GM19240 (cell line): ENCODE results near the gene SLC4A5.

ENCODE experiments used
- DNase-seq: peaks from one replicate; pipeline ENCODE4 v3.0.0; 2011; ENCODE audit warnings: low spot score; ENCODE audit not compliant: insufficient read length

The SLC4A5 gene, protein sequence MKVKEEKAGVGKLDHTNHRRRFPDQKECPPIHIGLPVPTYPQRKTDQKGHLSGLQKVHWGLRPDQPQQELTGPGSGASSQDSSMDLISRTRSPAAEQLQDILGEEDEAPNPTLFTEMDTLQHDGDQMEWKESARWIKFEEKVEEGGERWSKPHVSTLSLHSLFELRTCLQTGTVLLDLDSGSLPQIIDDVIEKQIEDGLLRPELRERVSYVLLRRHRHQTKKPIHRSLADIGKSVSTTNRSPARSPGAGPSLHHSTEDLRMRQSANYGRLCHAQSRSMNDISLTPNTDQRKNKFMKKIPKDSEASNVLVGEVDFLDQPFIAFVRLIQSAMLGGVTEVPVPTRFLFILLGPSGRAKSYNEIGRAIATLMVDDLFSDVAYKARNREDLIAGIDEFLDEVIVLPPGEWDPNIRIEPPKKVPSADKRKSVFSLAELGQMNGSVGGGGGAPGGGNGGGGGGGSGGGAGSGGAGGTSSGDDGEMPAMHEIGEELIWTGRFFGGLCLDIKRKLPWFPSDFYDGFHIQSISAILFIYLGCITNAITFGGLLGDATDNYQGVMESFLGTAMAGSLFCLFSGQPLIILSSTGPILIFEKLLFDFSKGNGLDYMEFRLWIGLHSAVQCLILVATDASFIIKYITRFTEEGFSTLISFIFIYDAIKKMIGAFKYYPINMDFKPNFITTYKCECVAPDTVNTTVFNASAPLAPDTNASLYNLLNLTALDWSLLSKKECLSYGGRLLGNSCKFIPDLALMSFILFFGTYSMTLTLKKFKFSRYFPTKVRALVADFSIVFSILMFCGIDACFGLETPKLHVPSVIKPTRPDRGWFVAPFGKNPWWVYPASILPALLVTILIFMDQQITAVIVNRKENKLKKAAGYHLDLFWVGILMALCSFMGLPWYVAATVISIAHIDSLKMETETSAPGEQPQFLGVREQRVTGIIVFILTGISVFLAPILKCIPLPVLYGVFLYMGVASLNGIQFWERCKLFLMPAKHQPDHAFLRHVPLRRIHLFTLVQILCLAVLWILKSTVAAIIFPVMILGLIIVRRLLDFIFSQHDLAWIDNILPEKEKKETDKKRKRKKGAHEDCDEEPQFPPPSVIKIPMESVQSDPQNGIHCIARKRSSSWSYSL

DNA sequence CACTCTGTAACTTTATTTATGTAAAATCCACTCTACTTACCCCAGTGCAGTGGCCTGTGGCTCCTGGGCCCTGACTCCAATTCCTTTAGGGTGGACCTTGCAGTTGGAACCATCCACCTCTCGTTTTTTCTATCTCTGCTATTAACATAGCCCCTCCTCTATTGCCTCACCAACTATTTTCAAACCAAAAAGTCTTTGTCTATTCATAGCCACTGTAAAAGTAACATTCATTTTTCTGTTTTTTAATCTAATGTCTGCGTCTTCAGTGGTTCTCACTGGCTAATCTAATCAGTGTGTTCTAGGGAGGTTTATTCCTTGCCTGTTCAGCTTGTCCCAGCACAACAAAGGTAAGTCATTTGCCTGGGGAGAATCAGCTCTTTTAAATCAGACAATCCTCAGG lies at the start of gene SLC4A5:
Gene SLC4A5, minus strand, starts transcription at position 101 of the 400 bp plus-strand sequence. CDS start 28,393 bp downstream, outside the sequence.
- no peak for DNase-seq

DNA sequence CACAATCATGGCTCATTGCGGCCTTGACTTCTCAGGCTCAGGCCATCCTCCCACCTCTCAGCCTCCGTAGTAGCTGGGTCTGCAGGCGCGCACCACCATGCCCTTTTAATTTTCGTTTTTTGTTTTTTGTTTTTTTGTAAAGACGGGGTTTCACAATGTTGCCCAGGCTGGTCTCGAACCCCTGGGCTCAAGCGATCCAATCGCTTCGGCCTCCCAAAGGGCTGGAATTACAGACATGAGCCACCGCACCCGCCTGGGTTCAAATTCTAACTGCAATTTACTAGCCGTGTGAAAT lies 49.2 kb upstream of the SLC4A5 start:
- DNase-seq = no peak

DNA sequence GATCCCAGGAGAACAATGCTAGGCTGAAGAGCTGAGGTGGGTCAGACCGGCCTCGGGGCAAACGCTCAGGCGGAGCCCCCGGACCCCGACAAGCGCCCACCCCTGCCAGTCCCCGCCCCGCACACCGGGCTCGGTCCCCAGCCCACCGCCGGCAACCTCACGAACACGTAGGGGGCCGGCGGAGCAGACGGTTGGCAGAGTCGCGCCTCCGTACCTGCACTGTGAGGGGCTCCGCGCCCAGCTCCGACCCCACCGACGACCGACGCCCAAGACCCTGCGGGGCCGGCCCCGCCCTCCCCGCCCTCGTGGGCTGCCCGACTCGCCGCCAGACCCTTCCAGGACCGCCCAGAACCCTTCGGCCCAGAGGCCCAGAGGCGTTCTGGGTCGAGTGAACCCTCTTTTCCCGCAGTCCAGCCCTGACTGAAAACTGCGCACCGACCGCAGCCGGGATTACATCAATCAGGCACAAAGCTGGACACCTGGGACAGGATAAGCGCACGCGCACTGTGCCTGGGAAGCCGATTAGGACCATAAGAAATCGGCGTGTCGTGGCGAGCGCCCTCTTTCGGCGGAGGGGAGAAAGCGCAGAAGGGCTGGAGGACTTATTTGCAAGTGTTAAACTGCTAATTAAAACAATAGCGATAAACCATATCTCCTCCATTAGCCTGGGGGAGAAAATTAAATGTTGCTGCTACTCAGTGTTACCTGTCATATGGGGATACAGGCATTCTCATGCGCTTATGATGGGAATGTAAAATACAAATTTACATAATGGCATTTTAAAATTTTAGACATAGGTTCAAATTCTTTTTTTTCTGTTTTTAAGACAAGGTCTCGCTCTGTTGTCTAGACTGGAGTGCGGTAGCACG lies 48.6 kb upstream of the SLC4A5 start:
- DNase-seq = peak; percentile 69

DNA sequence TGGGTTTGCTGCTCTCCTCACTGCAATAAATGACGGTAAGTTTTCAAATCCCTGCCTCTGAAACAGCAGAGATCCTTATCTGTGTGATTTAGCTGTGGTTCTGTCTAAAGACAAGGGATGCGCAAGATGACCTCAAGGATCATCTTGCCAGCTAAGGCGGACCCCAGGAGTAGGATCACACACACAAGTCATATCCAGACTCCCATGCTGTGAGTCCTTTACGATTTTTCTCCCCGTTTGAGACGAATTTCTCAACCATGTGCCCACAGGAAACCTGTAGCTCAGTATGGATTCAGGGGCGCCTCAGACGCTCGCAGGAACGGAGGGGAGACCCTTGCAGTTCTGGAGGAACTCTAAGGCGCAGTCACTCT lies 48.0 kb upstream of the SLC4A5 start:
- no peak for DNase-seq

DNA sequence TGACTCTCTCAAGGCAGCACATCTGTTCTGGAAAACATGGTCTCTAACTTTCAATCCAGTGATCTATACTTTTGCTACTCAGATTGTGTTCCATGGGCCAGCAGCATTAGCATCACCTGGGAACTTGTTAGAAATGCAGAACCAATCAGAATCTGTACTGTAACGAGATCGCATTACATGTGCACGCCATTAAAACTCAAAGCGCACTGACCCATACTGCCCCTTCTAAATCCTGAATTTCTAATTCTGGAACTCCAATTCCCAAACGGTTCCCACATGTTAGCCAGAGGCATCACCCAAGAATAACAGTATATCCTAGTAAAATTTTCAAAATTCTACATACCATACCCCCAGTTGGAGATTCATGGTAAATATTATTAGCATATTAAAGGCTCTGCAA lies 47.4 kb upstream of the SLC4A5 start:
- no peak for DNase-seq

DNA sequence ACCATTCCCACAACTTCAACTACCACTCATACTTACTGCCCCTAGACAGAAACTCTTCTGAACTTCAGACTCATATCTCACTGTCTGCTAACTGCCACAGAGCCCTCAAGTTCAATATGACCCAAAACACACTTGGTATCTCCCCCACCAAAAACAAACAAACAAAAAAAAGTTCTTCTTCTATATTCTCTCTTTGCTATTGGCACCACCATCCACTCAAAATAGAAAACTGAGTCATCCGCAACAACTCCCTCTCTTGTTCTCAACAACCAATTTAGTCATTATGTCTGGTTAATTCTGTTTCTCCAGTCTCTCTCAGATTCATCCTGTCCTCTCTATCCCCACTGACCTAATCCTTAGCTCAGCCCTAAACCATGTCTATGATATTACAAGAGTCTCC lies 44.1 kb upstream of the SLC4A5 start:
- DNase-seq = no peak

DNA sequence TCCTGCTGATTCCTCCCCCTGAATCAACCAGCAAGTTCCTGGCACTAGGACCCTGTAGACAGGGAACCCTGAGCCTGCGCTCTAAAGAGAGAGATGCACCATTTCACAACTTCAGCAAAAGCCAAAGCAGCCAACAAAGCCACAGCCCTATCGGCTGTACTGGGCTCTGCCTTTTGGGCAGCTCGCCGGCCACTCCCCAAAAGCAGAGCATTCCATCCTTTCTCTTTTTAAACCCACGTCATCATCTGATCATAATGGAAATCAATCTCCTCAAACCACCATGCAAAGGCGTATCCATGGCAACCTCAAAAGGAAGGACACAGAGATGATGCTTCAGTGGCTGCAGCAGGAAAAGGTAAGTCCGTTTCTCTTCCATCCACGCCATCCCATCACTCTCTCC lies 42.2 kb upstream of the SLC4A5 start:
- no peak for DNase-seq

DNA sequence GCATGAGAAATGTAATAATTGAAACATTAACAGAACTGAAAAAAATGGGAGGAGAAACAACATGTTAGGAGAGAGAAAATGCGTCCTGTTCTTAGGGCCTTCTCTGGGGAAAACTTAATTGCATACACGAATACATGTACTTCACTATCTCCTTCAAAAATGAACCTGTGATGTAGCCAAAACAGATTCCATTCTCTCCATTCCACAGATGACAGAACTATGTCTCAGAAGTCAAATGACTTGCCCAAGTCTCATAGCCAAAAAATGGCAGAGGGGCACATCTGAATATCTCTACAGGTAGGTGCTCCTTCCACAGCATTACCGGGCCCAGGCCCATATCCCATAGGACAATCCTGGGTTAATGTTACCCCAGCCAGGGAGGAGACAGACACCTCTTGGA lies 40.8 kb upstream of the SLC4A5 start:
- DNase-seq = no peak

DNA sequence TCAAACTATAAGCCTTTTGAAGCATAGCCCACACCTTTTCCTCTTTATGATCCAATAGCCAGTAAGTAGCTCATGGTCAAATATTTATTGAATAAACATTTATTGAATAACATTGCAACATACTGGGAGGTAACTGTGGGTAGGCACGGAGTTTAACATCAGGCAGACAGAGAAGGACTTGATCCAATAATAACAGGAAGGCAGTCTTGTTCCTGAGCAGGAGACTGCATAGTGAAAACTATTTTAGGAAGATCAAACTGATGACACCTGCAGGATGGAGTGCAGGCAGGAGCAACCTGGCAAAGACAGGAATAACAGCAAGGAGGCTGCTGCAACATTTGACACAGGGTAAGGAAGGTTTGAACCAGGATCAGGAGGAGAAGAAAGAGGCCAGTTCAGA lies 40.0 kb upstream of the SLC4A5 start:
- DNase-seq = no peak

DNA sequence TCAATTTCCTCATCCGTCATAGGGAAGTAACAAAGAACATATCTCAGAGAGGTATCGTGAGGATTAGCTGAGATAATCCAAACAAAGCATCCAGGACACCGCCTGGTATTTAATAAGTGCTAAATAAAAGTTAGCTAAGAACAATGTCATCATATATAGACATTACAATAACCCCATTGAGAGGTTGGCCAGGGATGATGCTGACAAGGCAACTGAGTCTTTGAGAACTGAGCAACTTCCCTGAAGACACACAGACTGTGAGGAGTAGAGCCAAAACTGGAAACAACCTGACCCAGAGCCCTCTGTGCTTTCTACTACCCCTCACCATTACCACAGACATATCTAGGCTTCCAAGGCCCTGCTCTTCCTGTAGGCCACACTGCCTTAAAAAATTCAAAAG lies 38.5 kb upstream of the SLC4A5 start:
- DNase-seq = no peak

DNA sequence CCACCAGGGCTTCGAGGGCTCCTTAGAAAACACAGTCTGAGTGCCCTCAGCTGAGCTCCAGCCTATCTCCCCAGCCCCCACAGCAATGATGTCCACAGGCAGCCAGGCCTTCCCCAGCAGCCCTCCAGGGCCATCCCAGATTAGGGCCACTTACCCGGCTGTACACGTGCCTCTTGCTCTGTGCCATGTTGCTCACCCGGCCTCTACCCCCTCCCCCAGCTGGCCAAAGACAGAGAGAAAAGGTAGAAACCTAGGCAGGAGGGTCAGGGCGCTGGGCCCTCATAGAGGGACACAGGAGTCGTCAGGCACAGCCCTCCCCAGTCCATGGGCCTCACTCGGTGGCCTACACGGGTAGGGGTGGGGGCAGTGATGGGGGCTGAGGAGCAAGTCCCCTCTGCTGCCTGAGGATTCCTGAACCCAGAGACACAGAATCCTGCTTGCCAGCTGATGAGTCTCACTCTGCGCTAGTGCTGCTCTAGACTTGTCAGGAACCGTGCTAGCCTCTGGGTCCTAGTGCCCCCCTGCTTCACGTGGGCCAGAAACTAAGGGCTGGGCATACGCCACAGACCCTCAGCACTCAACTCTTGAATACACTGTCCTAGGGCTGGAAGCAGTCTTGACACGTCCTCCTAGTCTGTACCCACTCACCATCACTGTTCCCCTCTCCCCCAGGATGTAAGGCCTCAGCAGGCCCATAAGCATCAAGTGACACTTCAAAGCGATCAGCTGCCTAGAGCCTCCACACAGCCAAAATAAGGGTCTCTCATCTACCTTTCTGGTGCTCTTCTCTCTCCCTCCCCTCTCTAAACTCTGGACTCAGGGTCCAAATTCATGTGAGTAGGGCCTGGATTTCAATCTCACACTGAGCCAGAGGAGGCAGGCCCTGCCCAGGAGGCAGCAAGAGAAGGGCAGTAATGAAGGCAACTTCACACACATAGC lies 36.9 kb upstream of the SLC4A5 start, which contains the start of gene DCTN1:
Gene DCTN1, minus strand, starts transcription at position 461 of the 939 bp plus-strand sequence. Its CDS starts 274 bp downstream, at position 187.
- peak; percentile 53 for DNase-seq

DNA sequence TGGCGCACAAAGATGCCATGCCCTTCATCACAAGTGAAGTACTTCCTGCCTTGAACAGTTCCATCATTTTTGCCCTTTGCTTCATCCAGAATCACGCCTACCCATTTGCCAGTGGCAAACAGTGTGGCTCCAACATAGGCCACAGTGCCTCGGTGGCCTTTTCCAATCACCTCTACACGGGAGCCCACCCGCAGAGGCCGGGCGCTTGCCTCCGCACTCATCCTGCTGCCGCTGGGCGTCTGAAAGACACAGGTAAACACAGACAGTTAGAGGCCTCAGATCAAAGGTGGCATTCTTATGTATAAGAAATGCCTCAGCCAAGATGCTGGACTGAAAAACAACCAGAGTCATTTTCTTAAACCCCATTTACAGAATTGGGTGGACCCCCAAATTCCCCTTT lies 34.8 kb upstream of the SLC4A5 start:
- no peak for DNase-seq

DNA sequence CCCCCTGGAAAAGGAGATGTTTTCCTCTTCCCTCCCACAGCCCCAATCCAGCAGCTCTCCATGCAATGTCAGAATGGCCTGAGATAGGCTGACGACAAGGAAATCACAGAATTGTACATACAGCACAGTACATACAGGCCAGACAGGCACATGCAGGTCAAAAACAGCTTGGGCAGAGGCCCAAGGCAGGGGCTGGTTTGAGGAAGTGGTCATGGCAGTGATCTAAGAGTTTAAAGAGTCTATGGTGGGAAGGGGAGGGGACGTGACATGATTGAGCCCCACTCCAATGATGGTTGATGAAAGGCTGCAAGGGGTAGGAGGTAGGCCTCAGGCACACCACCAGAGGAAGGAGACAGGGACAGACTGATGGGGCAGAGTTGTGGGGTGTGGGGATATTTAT lies 32.6 kb upstream of the SLC4A5 start:
- no peak for DNase-seq

DNA sequence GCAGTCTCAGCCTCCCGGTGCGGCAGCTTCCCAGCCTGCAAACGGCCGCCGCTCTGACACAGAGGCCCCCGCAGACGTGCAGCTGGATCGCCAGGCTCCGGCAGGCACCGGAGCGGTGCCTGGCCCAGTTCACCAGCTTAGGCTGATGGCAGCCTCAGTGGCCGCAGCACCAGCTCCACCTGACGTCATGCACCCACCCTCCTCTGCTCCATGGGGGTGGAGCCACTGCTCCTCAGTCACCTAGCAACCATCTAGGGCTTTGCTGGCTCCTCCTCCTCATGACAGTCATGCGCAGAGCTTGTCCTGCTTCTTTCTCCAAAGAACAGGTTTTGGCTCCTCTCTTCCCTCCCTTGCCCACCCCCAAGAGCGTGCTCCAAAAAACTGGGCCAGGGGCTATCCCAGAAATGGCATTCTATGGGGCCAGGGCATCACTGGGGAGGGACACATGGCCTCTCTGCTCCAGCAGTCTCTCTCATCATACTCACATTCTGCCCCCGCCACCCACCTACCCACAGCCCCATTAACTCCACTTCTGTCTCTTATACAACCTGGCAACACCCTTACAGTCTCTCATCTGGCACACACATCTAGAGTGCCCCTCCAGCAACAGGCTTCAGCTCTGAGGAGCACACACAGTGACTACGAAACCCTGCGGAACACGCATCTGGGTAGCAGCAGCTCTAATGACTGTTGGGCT lies 31.4 kb upstream of the SLC4A5 start:
- DNase-seq = no peak

DNA sequence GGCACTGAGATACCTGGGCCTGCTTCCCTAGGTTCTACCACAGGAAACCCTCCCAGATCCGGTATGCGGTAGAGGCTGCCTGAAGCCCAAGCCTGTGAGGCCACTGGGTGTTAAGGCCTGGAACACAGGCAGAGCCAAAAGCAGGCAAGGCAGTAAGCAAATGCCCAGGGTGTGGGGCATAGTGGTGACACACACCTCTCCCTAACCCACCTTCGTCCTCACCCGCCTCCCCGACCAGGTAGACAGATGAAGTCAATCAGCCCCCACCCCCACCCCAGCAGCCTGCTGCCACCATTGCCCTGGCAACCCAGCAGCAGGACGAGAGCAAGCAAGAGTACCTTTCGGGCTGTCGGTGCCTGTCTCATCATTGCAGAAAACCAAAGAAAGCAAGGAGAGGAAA lies 30.8 kb upstream of the SLC4A5 start:
- DNase-seq = no peak

DNA sequence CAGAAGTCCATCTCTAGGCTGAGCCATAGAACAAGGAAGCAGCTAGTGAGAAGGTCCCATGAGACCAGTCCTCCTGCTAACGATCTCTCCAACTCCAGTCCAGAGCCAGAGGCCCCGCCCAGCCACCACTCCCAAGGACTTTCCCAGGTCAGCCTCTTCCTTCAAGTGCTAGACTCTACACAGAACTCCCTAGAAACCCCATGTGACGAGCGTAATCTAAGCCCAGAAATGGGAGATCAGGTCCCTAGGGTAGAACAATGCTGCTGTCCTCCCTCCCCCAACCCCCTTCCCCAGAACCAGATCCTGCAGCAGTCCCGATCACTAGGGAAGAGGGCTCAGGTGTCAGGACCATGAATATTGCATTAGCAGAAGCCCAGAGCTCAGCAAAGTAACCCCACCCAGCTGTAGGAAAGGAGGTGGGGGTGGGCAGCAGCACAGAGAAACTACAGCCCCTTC lies 30.0 kb upstream of the SLC4A5 start:
- DNase-seq = no peak

DNA sequence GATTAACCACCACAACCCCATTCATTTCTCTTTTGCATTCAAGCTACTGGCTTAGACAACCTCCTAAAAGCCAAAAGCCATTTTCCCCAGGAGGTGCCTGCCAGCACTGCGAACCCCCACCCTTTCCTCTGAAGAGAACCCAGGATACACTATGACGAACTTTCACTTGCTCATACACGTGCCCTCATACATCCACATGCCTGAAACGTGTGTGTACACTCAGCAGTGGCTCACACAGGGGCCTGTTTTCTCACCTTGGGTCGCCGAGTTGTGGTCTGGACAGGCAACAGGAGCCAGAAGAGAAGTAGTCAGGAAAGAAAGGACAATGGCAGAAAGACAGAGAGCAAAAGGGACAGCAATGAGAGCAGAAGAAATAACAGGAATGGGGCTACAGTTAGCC lies 29.5 kb upstream of the SLC4A5 start:
- DNase-seq = no peak

DNA sequence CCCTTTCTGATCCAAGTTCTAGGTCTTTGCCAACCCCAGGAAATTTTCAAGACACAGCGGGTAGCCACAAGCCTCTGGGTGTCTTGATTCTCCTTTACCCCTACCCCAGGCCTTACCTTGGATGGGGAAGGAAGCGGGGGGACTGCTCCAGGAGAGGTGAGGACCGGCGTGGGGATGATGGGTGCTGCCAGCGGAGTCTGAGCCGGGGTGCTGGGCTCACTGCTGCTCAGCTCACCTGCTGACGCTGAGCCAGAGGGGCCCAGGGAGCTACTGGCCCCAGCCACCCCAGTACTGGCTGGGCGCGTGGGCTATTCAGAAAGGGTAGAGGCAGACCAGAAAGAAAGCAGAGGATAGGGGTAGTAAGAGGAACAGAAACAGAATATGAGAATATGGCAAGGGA lies 28.2 kb upstream of the SLC4A5 start:
- DNase-seq = no peak

DNA sequence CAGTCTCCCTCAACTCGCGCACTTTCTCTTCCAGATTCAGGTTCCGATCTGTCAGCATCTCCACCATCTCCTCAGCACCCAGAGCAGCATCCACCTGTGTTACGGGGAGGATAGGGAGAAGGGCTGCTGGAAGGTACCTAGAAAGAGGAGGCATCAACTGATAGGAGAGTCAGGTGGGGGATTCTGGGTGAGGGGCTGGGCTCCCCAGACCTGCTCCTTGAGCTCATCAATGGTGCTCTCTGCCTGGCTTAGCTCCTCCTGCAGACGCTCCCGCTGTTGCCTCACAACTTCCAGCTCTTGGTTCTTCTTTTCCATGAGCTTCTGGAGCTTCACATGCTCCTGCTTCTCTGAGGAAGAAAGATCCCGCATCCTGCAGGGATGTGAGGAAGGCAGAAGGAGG lies 26.8 kb upstream of the SLC4A5 start:
- DNase-seq = no peak
